CD4-positive, alpha-beta T cell treated with Interleukin-15 for 4 hours (primary cell): ENCODE results near the gene IL21R.

Source experiments
- DNase-seq: peaks from one replicate; pipeline ENCODE4 v3.0.0-alpha.2; 2020; ENCODE audit warnings: low spot score

The IL21R gene

GRCh38 chr16:27401768-27402568 lies at the start of gene IL21R:
Gene IL21R, plus strand, starts transcription at chr16:27402174. Its CDS starts 27,898 bp downstream, at chr16:27430072.
- peak; percentile 88 for DNase-seq

GRCh38 chr16:27353853-27354252 lies 48.1 kb upstream of the IL21R start:
- DNase-seq, result no peak

- DNase-seq, result peak; percentile 30
Observed at GRCh38 chr16:27355610-27356009, 46.4 kb upstream of the IL21R start.

GRCh38 chr16:27356794-27357193 lies 45.2 kb upstream of the IL21R start:
- DNase-seq, result no peak

GRCh38 chr16:27359051-27359450 lies 42.9 kb upstream of the IL21R start:
- DNase-seq, result no peak

- no peak for DNase-seq
Observed at GRCh38 chr16:27359615-27360014, 42.4 kb upstream of the IL21R start.

- no peak for DNase-seq
Observed at GRCh38 chr16:27361987-27362386, 40.0 kb upstream of the IL21R start.

GRCh38 chr16:27362570-27363245 lies 39.3 kb upstream of the IL21R start:
- no peak for DNase-seq

- DNase-seq, result no peak
Observed at GRCh38 chr16:27363246-27363632, 38.7 kb upstream of the IL21R start.

- DNase-seq, result no peak
Observed at GRCh38 chr16:27363797-27364196, 38.2 kb upstream of the IL21R start.

- no peak for DNase-seq
Observed at GRCh38 chr16:27364493-27365141, 37.4 kb upstream of the IL21R start.

GRCh38 chr16:27365142-27366089 lies 36.6 kb upstream of the IL21R start:
- DNase-seq, result no peak

GRCh38 chr16:27366687-27367460 lies 35.1 kb upstream of the IL21R start:
- DNase-seq, result no peak

GRCh38 chr16:27367461-27368357 lies 34.3 kb upstream of the IL21R start:
- peak; percentile 88 for DNase-seq

GRCh38 chr16:27368358-27368722 lies 33.6 kb upstream of the IL21R start:
- DNase-seq, result no peak

GRCh38 chr16:27369806-27370205 lies 32.2 kb upstream of the IL21R start:
- DNase-seq, result no peak

- no peak for DNase-seq
Observed at GRCh38 chr16:27370318-27370717, 31.7 kb upstream of the IL21R start.

- no peak for DNase-seq
Observed at GRCh38 chr16:27373312-27373711, 28.7 kb upstream of the IL21R start.

- DNase-seq, result no peak
Observed at GRCh38 chr16:27374221-27374803, 27.7 kb upstream of the IL21R start.
